OCI-LY7 (cell line): ENCODE measurements around the gene METTL17.

ENCODE experiments used
- EZH2phosphoT487 ChIP-seq: fragments of 200-600 bp; sonication (generic); IDR thresholded peaks from 2 replicates; pipeline ENCODE4 v1.6.1; 2018; ENCODE audit warnings: low read depth, borderline replicate concordance, mild to moderate bottlenecking, mixed run types, antibody characterized with exemption, low read length, moderate library complexity, mixed read lengths
- TF ChIP-seq, protein P1 (sequence below): fragments of 200-600 bp; sonication (generic); conservative IDR thresholded peaks from 2 replicates; pipeline ENCODE4 v1.5.1; 2014; ENCODE audit warnings: mild to moderate bottlenecking, antibody characterized with exemption, low read length, moderate library complexity, mixed read lengths

- TF ChIP-seq, protein P1, sequence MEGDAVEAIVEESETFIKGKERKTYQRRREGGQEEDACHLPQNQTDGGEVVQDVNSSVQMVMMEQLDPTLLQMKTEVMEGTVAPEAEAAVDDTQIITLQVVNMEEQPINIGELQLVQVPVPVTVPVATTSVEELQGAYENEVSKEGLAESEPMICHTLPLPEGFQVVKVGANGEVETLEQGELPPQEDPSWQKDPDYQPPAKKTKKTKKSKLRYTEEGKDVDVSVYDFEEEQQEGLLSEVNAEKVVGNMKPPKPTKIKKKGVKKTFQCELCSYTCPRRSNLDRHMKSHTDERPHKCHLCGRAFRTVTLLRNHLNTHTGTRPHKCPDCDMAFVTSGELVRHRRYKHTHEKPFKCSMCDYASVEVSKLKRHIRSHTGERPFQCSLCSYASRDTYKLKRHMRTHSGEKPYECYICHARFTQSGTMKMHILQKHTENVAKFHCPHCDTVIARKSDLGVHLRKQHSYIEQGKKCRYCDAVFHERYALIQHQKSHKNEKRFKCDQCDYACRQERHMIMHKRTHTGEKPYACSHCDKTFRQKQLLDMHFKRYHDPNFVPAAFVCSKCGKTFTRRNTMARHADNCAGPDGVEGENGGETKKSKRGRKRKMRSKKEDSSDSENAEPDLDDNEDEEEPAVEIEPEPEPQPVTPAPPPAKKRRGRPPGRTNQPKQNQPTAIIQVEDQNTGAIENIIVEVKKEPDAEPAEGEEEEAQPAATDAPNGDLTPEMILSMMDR: no peak
- TF ChIP-seq EZH2phosphoT487: no peak
Measured at GRCh38 chr14:21026988-21027315, 37.2 kb downstream of the METTL17 start.
